Calu3 (cell line): ENCODE data around the gene NDUFA7. TPM values are rescaled to one million over a fixed set of nuclear protein-coding genes. Genes with fewer than 3 reads are reported as not detected.

Source experiments
- BruUV-seq: library from RNA; stranded (reverse); fragments of 400-500 nt; replicated peaks from 2 replicates; lab custom pipeline; 2021; lab: Mats Ljungman, UMichigan
- CTCF ChIA-PET: fragments of 300-600 bp; sonication (Branson Sonifier 250); formaldehyde crosslinking; loops from one replicate; lab custom pipeline; 2022; ENCODE audit warnings: antibody characterized with exemption; lab: Charles Lee
- DNase-seq: peaks from one replicate; pipeline ENCODE4 v3.0.0; 2022
- H3K27ac Mint-ChIP-seq: one replicate; pipeline ENCODE4 v1.8.0; 2022; ENCODE audit warnings: mixed read lengths; ENCODE audit not compliant: unreplicated experiment
- H3K27me3 Mint-ChIP-seq: one replicate; pipeline ENCODE4 v1.8.0; 2022; ENCODE audit warnings: mixed read lengths; ENCODE audit not compliant: unreplicated experiment
- H3K36me3 Mint-ChIP-seq: one replicate; pipeline ENCODE4 v1.8.0; 2022; ENCODE audit warnings: mild to moderate bottlenecking, moderate library complexity, mixed read lengths; ENCODE audit not compliant: insufficient read depth, unreplicated experiment
- H3K4me1 Mint-ChIP-seq: one replicate; pipeline ENCODE4 v1.8.0; 2022; ENCODE audit warnings: mild to moderate bottlenecking, low read depth, mixed read lengths; ENCODE audit not compliant: unreplicated experiment
- H3K4me3 Mint-ChIP-seq: one replicate; pipeline ENCODE4 v1.8.0; 2022; ENCODE audit warnings: mild to moderate bottlenecking, low read depth, moderate library complexity, mixed read lengths; ENCODE audit not compliant: unreplicated experiment
- H3K9me3 Mint-ChIP-seq: one replicate; pipeline ENCODE4 v1.8.0; 2022; ENCODE audit warnings: low read depth, mixed read lengths; ENCODE audit not compliant: unreplicated experiment
- intact Hi-C: fragments of 100-400 bp; cut with micrococcal nuclease; formaldehyde crosslinking; loops from one replicate; pipeline ENCODE4 v1.10.0; 2022; ENCODE audit not compliant: unreplicated experiment
- total RNA-seq: library from RNA; stranded (reverse); gene quantifications from 2 replicates; pipeline ENCODE4 v1.2.3, GENCODE V29; 2022
- TF ChIP-seq, protein P1 (sequence below): fragments of 200-600 bp; IDR thresholded peaks from one replicate; pipeline ENCODE4 v1.8.0; 2022; ENCODE audit warnings: antibody characterized with exemption; ENCODE audit not compliant: unreplicated experiment

Gene NDUFA7
- total RNA-seq, 1 experiment from 2014 or later: 38.2 TPM

GRCh38 chr19:8366961-8367326 lies 45.8 kb upstream of the NDUFA7 start:
- TF ChIP-seq, protein P1, sequence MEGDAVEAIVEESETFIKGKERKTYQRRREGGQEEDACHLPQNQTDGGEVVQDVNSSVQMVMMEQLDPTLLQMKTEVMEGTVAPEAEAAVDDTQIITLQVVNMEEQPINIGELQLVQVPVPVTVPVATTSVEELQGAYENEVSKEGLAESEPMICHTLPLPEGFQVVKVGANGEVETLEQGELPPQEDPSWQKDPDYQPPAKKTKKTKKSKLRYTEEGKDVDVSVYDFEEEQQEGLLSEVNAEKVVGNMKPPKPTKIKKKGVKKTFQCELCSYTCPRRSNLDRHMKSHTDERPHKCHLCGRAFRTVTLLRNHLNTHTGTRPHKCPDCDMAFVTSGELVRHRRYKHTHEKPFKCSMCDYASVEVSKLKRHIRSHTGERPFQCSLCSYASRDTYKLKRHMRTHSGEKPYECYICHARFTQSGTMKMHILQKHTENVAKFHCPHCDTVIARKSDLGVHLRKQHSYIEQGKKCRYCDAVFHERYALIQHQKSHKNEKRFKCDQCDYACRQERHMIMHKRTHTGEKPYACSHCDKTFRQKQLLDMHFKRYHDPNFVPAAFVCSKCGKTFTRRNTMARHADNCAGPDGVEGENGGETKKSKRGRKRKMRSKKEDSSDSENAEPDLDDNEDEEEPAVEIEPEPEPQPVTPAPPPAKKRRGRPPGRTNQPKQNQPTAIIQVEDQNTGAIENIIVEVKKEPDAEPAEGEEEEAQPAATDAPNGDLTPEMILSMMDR: no peak
- Mint-ChIP-seq H3K9me3 (no peaks in the 10 kb centered on the region), H3K27ac (peak overlapping the region; percentile 63), H3K36me3 (peaks cover 22% of the 10 kb centered on the region), H3K4me3 (no peak overlapping the region), H3K27me3 (no peaks in the 10 kb centered on the region), H3K4me1 (peaks cover 25% of the 10 kb centered on the region)
- no TSS peak for BruUV-seq
- CTCF ChIA-PET: interaction anchor here (1.1 kb wide), 1 partner anchor 30 kb away, joined by 3 read pairs; no protein-coding TSS in a partner anchor
- DNase-seq: no peak
- intact Hi-C loops: no loop called here

DNA sequence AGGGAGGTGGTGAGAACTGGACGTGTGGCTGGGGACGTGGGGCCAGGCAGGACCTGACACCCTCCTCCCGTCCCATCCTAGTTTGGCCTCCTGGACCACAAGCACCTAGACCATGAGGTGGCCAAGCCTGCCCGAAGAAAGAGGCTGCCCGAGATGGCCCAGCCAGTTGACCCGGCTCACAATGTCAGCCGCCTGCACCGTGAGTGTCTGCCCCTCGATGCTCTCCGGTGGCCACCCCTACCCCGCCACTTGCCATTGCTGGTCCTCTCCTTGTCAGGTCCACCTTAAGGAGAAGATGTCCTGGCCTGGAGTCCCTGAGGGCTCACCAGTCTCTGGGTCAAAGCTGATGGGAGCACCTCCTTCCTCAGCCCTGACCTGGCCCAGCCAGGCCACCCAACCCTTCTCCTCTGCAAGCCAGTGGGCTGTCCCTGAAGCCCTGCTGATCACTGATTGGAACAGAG lies 45.0 kb upstream of the NDUFA7 start:
- Mint-ChIP-seq H3K4me1 (peaks cover 25% of the 10 kb centered on the region), H3K4me3 (no peak overlapping the region), H3K27me3 (no peaks in the 10 kb centered on the region), H3K9me3 (no peaks in the 10 kb centered on the region), H3K27ac (no peak overlapping the region), H3K36me3 (peaks cover 26% of the 10 kb centered on the region)
- TF ChIP-seq, protein P1: no peak
- intact Hi-C loops: no loop called here
- no TSS peak for BruUV-seq
- no peak for DNase-seq
- CTCF ChIA-PET: no interaction called here

- intact Hi-C loops: no loop called here
- CTCF ChIA-PET: interaction anchor here (0.6 to 1.2 kb wide), 4 partner anchors 11 to 149 kb away, joined by 3 to 9 read pairs (median 4); partner anchors contain the start of gene ZNF414
- Mint-ChIP-seq H3K4me3 (peak within 1 kb of the TSS; percentile 22), H3K27ac (peak within 1 kb of the TSS; percentile 50), H3K36me3 (peaks cover 26% of the 10 kb centered on the region), H3K27me3 (no peaks in the 10 kb centered on the region), H3K4me1 (peaks cover 25% of the 10 kb centered on the region), H3K9me3 (no peaks in the 10 kb centered on the region)
- no TSS peak for BruUV-seq
- TF ChIP-seq, protein P1: no peak
- DNase-seq: peak; percentile 40
Observed at GRCh38 chr19:8363803-8364771, 42.9 kb upstream of the NDUFA7 start, which contains the start of gene ANGPTL4. TSS of gene ANGPTL4 (plus strand) at chr19:8364155. CDS start at chr19:8364322, 167 bp downstream.

- TF ChIP-seq, protein P1: no peak
- CTCF ChIA-PET: interaction anchor here (0.5 to 1.2 kb wide), 5 partner anchors 28 to 161 kb away, joined by 3 to 5 read pairs (median 4); partner anchors contain the start of genes MARCHF2 and RAB11B
- H3K4me3 Mint-ChIP-seq: no peak overlapping the region
- no TSS peak for BruUV-seq
- intact Hi-C loops: no loop called here
- peak overlapping the region; percentile 66 for H3K27ac Mint-ChIP-seq
- H3K9me3 Mint-ChIP-seq: no peaks in the 10 kb centered on the region
- DNase-seq: peak; percentile 90
- H3K36me3 Mint-ChIP-seq: peaks cover 19% of the 10 kb centered on the region
- H3K4me1 Mint-ChIP-seq: peaks cover 15% of the 10 kb centered on the region
- no peaks in the 10 kb centered on the region for H3K27me3 Mint-ChIP-seq
Observed at GRCh38 chr19:8361921-8362793, 41.0 kb upstream of the NDUFA7 start.
